22Rv1 (cell line): ENCODE measurements around the gene CDK13.
"Not testable (repeated sequence)": the region's sequence is repeated elsewhere in the genome, so short reads cannot be mapped to it uniquely, and the experiment has no call there.

Experiments used
- CTCF ChIP-seq: fragments of 450-650 bp; IDR thresholded peaks from 2 replicates; pipeline ENCODE4 v1.5.1; 2017; ENCODE audit warnings: mild to moderate bottlenecking
- ZFX ChIP-seq: fragments of 450-650 bp; IDR thresholded peaks from 2 replicates; pipeline ENCODE4 v1.6.1; 2017; ENCODE audit warnings: antibody characterized with exemption, borderline replicate concordance

DNA sequence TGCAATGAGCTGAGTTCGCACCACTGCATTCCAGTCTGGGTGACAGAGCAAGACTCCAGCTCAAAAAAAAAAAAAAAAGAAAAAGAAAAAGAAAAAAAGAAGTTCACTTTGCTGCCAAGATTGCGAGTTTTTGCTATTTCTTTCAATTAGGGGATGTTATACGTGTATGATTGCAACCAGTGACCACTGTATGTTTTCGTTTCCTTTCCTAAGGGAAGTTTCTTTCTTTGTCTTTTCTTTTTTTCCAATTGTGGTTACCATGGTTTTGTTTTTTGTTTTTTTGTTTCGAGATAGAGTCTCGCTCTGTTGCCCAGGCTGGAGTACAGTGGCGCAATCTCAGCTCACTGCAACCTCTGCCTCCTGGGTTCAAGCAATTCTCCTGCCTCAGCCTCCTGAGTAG is 168.1 kb downstream of the CDK13 start:
- TF ChIP-seq ZFX, CTCF: not testable (repeated sequence)
